HepG2 (cell line): ENCODE data around the gene MYO15A.

Experiments
- CTCF ChIP-seq: sonication (generic); formaldehyde crosslinking; IDR thresholded peaks from 2 replicates; pipeline ENCODE4 v1.5.0; 2020; ENCODE audit warnings: mild to moderate bottlenecking, missing genetic modification reagents, moderate library complexity
- FOSL1 ChIP-seq: sonication (generic); formaldehyde crosslinking; IDR thresholded peaks from 2 replicates; pipeline ENCODE4 v1.9.0; 2021; ENCODE audit warnings: missing genetic modification reagents, borderline replicate concordance
- PBX3 ChIP-seq: sonication (generic); formaldehyde crosslinking; IDR thresholded peaks from 2 replicates; pipeline ENCODE4 v1.8.1; 2023; ENCODE audit warnings: missing genetic modification reagents, inconsistent platforms, borderline replicate concordance
- POLR2A ChIP-seq, 2 experiments: IDR thresholded peaks; 2 replicates each; pipeline ENCODE4 v1.6.1; 2011; ENCODE audit warnings: low read depth in 2 of 2, low read length in 2 of 2, mild to moderate bottlenecking in 1 of 2, moderate library complexity in 1 of 2; ENCODE audit not compliant: insufficient read depth in 1 of 2
- SRF ChIP-seq: IDR thresholded peaks from 2 replicates; pipeline ENCODE4 v1.6.1; 2011; ENCODE audit warnings: mild to moderate bottlenecking, low read depth, low read length, moderate library complexity
- ZBTB1 ChIP-seq: sonication (generic); formaldehyde crosslinking; IDR thresholded peaks from 2 replicates; pipeline ENCODE4 v1.4.0; 2020; ENCODE audit warnings: missing genetic modification reagents, borderline replicate concordance

GRCh38 chr17:18141210-18141803 lies 32.8 kb downstream of the MYO15A start:
- peak; percentile 68 for TF ChIP-seq CTCF (CRISPR knock-in tag)
- no peak for TF ChIP-seq FOSL1
- TF ChIP-seq POLR2A (IDR thresholded peaks at IDR 0.05; ENCODE audit: insufficient read depth in 1 of 2, low read depth in 2 of 2, low read length in 2 of 2): no peak
- TF ChIP-seq SRF: no peak
- no peak for TF ChIP-seq PBX3 (CRISPR knock-in tag)
- TF ChIP-seq ZBTB1: no peak
